ENCODE data around the gene TMEM141.
A peak's percentile ranks its signal among the peaks of the same experiment; 100 is the strongest.

Gene TMEM141

GRCh38 chr9:136804509-136805206 is 13.5 kb downstream of the TMEM141 start:
- no peak overlapping the region for H3K4me2 ChIP-seq (ENCODE audit: low read length)
- H3K79me2 ChIP-seq (ENCODE audit: low read length), result peaks cover 29% of the 10 kb centered on the region
- peaks cover 31% of the 10 kb centered on the region for H3K4me1 ChIP-seq (ENCODE audit: low read length)
- H3K4me3 ChIP-seq (ENCODE audit: low read length), result no peak overlapping the region
- no peaks in the 10 kb centered on the region for H3K9me3 ChIP-seq (ENCODE audit: insufficient read depth, low read length)
- no peak overlapping the region for H3K9ac ChIP-seq (ENCODE audit: low read length)
- TF ChIP-seq CTCF (IDR thresholded peaks at IDR 0.05; ENCODE audit: low read depth, low read length), result no peak
- TF ChIP-seq EZH2phosphoT487 (IDR thresholded peaks at IDR 0.05; ENCODE audit: low read depth), result no peak
- H3K27ac ChIP-seq (ENCODE audit: low read length), result no peak overlapping the region
- H4K20me1 ChIP-seq (ENCODE audit: insufficient read depth, low read length), result peaks cover 21% of the 10 kb centered on the region
- peaks cover 12% of the 10 kb centered on the region for H3K36me3 ChIP-seq (replicated peaks; ENCODE audit: low read depth, low read length)
- peaks cover 13% of the 10 kb centered on the region for H3K27me3 ChIP-seq (ENCODE audit: low read depth, low read length)
- no peak overlapping the region for H2AFZ ChIP-seq (ENCODE audit: low read depth, low read length)

- Histone ChIP-seq H3K27me3 (ENCODE audit: low read depth, low read length) (peaks cover 13% of the 10 kb centered on the region), H4K20me1 (ENCODE audit: insufficient read depth, low read length) (peaks cover 26% of the 10 kb centered on the region), H3K4me3 (ENCODE audit: low read length) (no peak overlapping the region), H3K27ac (ENCODE audit: low read length) (no peak overlapping the region), H3K36me3 (replicated peaks; ENCODE audit: low read depth, low read length) (peaks cover 18% of the 10 kb centered on the region), H2AFZ (ENCODE audit: low read depth, low read length) (no peak overlapping the region), H3K9me3 (ENCODE audit: insufficient read depth, low read length) (no peaks in the 10 kb centered on the region), H3K79me2 (ENCODE audit: low read length) (peaks cover 35% of the 10 kb centered on the region), H3K4me1 (ENCODE audit: low read length) (peaks cover 29% of the 10 kb centered on the region), H3K4me2 (ENCODE audit: low read length) (no peak overlapping the region), H3K9ac (ENCODE audit: low read length) (no peak overlapping the region)
- no peak for TF ChIP-seq EZH2phosphoT487 (IDR thresholded peaks at IDR 0.05; ENCODE audit: low read depth)
- no peak for TF ChIP-seq CTCF (IDR thresholded peaks at IDR 0.05; ENCODE audit: low read depth, low read length)
These were observed 14.1 kb downstream of the TMEM141 start for GRCh38 chr9:136805207-136805740.

- peaks cover 22% of the 10 kb centered on the region for H3K4me1 ChIP-seq (ENCODE audit: low read length)
- no peak overlapping the region for H2AFZ ChIP-seq (ENCODE audit: low read depth, low read length)
- no peak overlapping the region for H3K27ac ChIP-seq (ENCODE audit: low read length)
- no peak overlapping the region for H3K4me3 ChIP-seq (ENCODE audit: low read length)
- H4K20me1 ChIP-seq (ENCODE audit: insufficient read depth, low read length), result peaks cover 20% of the 10 kb centered on the region
- H3K36me3 ChIP-seq (replicated peaks; ENCODE audit: low read depth, low read length), result peaks cover 22% of the 10 kb centered on the region
- TF ChIP-seq CTCF (IDR thresholded peaks at IDR 0.05; ENCODE audit: low read depth, low read length), result no peak
- peaks cover 7% of the 10 kb centered on the region; the same call in 1 of the 2 replicates for H3K27me3 ChIP-seq (ENCODE audit: low read depth, low read length)
- H3K9ac ChIP-seq (ENCODE audit: low read length), result no peak overlapping the region
- peak overlapping the region; percentile 98; the same call in 1 of the 2 replicates for H3K4me2 ChIP-seq (ENCODE audit: low read length)
- H3K9me3 ChIP-seq (ENCODE audit: insufficient read depth, low read length), result no peaks in the 10 kb centered on the region
- H3K79me2 ChIP-seq (ENCODE audit: low read length), result peaks cover 43% of the 10 kb centered on the region
These were observed 14.9 kb downstream of the TMEM141 start for GRCh38 chr9:136806067-136806466.

GRCh38 chr9:136806631-136807201 is 15.6 kb downstream of the TMEM141 start:
- H4K20me1 ChIP-seq (ENCODE audit: insufficient read depth, low read length), result peaks cover 20% of the 10 kb centered on the region
- H3K9ac ChIP-seq (ENCODE audit: low read length), result peak overlapping the region; percentile 87
- no peaks in the 10 kb centered on the region for H3K9me3 ChIP-seq (ENCODE audit: insufficient read depth, low read length)
- H3K4me1 ChIP-seq (ENCODE audit: low read length), result peaks cover 18% of the 10 kb centered on the region
- H2AFZ ChIP-seq (ENCODE audit: low read depth, low read length), result no peak overlapping the region
- peaks cover 7% of the 10 kb centered on the region; the same call in 1 of the 2 replicates for H3K27me3 ChIP-seq (ENCODE audit: low read depth, low read length)
- H3K79me2 ChIP-seq (ENCODE audit: low read length), result peaks cover 49% of the 10 kb centered on the region
- TF ChIP-seq CTCF (IDR thresholded peaks at IDR 0.05; ENCODE audit: low read depth, low read length), result no peak
- TF ChIP-seq EZH2phosphoT487 (IDR thresholded peaks at IDR 0.05; ENCODE audit: low read depth), result no peak
- peaks cover 26% of the 10 kb centered on the region for H3K36me3 ChIP-seq (replicated peaks; ENCODE audit: low read depth, low read length)
- H3K27ac ChIP-seq (ENCODE audit: low read length), result peak overlapping the region; percentile 80
- peak overlapping the region; percentile 86 for H3K4me3 ChIP-seq (ENCODE audit: low read length)
- peak overlapping the region; percentile 98 for H3K4me2 ChIP-seq (ENCODE audit: low read length)

All from OCI-LY3 (cell line).